Activated CD4-positive, CD25-positive, alpha-beta regulatory T cell treated with anti-CD3 and anti-CD28 coated beads, Interleukin-2, amount 50 U/mL, for 16 hours (primary cell): ENCODE results near the gene ZNF850.
"Not testable (repeated sequence)": the region's sequence is repeated elsewhere in the genome, so short reads cannot be mapped to it uniquely, and the experiment has no call there.

Experiments
- DNase-seq: peaks from one replicate; pipeline ENCODE4 v3.0.0-alpha.2; 2020; ENCODE audit warnings: low read depth, low spot score

The ZNF850 gene

DNA sequence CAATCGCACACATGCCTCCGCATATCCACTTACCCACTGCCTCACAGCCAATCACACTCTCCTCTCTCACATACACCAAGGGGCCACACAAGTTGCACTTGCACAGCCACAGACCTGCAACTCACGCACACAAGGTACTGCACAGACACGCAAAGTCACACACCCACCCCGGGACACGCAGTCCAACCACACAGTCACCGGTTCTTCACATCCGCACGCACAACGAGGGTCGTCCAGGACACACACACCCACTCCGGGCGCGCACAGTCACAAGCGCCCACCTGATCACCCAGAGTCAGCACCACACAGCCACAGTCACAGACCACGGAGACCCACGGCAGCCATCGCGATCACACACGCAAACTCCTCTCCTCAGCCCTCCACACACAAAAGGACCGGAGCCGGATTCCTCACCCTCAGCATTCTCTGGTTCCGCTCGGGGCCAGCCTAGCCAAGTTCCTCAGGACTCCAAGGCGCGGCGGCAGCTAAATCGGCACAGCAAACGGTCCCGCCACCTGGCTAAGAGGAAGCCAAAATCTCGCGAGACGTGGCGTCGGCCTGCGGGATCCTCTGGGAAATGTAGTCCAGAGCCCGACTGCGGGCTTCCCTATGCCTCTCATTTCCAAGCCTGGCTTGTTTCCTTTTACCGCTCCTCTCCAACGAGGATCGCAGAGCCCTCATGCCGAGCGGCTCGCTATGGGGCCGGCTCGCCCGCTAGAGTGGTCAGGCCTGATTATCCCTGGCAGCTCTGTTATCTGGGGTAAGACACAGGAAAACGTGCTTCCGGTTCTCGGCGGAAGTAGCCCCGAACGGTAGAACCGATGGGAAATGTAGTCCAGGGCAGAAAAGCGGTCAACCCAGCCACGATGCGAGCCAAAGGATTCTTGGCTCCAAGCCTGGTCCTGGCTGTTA is at the start of gene ZNF850:
Gene ZNF850, minus strand, starts transcription at position 497 of the 912 bp plus-strand sequence. CDS start 10,201 bp downstream, outside the sequence.
- peak; percentile 85 for DNase-seq

DNA sequence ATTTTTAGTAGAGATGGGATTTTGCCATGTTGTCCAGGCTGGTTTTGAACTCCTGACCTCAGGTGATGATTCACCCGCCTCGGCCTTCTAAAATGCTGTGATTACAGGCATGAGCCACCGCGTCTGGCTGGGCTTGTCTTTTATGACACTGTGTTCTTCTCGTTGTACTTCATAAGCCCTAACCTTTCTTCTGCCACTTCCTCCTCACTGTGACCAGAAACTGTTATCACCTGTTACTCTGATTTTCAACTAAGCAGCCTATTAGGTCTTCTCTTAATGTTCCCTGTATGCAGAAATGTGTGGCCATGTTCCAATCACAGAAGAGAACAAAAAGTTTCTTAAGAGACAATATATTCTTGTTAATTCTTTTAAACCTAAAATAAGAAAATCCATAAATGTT is 49.2 kb upstream of the ZNF850 start:
- DNase-seq = no peak

DNA sequence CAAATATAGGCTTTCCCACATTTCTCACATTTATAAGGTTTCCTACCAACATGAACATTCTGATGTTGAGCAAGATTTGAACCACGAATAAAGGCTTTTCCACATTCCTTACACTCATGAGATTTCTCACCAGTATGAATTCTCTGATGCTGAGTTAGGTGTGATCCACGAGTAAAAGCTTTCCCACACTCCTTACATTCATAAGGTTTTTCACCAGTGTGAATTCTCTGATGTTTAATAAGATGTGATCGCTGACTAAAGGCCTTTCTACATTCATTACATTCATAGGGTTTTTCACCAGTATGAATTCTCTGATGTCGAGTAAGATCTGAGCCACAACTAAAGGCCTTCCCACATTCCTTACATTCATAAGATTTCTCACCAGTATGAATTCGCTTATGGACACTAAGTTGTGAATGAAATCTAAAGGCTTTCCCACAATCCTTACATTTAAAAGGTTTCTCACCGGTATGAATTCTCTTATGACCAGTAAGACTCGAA is 46.6 kb upstream of the ZNF850 start:
- no peak for DNase-seq

DNA sequence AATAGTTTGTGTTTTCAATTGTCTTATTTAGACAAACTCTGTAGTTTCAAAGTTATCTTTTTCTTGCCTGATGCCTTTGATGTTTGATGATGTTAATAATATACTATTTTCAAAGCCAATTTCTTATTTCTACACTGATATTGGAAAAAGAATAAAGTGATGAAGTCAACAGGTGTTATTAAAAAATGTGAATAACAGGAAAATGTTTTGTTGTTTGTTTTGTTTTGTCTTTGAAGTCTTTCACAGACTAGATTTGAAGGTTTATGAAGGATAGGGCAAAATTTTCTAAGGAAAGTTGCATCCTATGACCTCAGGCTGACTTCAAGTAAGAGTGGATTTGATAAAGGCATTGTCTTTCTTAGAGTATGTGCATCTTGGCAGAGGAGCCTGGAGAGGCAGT is 34.4 kb upstream of the ZNF850 start:
- DNase-seq = no peak

DNA sequence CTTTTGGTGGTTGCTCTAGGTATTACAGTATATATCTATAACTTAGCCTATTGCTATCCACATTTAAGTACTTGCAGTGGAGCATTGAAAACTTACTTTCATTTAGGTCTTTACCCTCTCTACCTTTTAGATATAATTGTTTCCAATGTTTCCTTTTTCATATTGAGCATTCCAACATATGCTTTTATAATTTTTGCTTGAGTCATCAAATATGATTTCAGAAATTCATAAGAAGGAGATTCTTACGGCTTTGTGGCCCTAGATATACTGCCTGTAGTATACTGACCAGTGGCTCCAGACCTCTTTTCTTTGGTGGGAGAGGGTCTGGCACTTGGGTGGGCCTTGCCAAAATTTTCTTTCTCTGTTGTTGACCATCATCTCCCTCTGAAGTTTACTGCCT is 32.8 kb upstream of the ZNF850 start:
- no peak for DNase-seq

DNA sequence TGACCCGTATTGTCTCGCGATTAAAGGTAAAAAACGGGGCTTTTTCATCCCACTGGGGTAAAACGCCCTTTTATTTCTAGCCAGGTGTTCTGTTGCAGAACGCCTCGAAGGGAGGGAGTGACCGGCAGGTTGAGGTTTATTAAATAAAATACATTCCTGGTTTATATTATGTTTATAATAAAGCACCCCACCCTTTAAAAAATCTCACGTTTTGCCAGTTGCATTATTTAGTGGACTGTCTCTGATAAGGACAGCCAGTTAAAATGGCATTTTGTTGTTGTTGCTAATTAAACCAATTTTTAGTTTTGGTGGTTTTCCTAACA is 25.1 kb upstream of the ZNF850 start:
- no peak for DNase-seq

DNA sequence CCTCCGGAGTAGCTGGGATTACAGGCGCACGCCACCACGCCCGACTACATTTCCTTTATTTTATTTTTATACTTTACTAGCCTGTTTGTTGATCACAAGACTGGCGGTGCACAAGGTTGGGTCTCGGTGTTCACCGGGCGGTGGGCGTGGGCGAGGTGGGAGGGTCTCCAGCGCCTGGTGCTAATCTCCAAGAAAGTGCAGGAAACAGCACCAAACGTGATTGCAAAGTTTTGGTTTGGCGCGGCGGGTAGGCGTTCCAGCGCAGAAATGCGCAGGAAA is 24.0 kb upstream of the ZNF850 start:
- no peak for DNase-seq

DNA sequence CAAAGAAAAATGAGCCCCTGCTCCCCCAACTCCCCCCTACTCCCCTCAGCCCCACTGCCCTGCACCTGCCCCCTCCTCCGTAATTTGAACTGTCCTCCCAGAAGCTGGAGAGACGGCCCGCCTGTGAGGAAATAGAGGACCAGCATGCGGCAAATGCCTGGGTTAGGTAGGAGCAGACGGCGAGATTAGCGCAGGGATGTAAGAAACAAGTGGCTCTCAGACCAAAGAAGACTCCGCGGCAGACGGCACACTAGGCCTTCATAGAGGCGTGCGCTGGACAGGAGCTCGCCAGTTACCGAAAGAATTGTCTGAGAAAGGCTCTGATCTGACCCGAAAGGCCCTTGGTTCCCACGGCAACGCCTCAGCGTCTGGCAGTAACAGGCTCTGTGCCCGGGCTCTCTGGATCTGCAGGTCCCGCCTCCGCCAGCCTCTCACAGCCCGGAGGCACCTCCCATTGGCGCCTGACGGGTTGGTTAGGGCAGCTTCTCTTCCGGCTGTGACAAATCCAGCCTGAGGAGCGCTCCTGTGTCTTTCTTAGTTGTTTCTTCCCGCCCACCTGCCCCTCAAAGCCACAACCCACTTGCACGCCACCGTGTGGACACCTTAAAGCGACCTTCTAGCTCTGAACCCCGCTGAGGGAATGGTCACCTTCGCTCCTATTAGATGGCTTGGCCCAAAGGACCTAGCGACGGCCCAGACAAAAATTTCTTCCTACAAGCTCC is 19.0 kb upstream of the ZNF850 start:
- not testable (repeated sequence) for DNase-seq

DNA sequence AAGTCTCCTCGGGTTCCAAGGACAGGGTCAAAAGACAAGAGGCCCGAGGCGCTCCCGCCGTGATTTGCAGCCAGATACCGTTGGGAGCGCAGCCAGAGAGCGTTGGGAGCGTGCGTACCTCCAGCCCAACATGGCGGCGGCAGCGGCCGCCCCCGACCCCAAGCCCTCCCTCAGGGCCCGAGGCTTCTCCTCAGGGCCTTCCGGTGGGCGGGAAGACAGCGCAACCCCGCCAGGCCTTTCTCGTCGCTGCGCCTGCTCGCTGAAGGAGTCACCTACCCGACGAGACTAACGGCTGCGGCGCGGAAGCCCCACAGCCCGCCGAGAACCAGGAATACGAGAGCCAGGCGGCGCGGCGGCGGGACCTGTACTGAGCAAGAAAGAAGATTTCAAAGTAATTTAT is 3.2 kb upstream of the ZNF850 start:
- DNase-seq = no peak

DNA sequence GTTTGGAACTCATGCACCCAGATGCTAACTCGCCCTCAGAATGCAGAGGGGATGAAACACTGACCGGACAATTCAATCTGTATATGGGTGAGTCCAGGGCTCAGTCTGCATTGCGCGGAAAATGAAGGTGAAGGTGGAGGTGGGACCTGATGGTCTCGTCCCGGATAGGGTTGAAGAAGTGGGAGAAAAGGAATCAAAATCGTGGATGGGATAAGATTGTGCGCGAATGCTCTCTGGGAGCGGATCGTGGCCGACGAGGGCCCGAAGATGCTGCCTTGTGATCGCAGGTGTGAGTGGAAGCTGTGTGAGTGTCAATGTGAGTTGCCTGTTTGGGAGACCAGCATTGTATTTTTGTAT is 594 bp upstream of the ZNF850 start:
- DNase-seq = no peak

DNA sequence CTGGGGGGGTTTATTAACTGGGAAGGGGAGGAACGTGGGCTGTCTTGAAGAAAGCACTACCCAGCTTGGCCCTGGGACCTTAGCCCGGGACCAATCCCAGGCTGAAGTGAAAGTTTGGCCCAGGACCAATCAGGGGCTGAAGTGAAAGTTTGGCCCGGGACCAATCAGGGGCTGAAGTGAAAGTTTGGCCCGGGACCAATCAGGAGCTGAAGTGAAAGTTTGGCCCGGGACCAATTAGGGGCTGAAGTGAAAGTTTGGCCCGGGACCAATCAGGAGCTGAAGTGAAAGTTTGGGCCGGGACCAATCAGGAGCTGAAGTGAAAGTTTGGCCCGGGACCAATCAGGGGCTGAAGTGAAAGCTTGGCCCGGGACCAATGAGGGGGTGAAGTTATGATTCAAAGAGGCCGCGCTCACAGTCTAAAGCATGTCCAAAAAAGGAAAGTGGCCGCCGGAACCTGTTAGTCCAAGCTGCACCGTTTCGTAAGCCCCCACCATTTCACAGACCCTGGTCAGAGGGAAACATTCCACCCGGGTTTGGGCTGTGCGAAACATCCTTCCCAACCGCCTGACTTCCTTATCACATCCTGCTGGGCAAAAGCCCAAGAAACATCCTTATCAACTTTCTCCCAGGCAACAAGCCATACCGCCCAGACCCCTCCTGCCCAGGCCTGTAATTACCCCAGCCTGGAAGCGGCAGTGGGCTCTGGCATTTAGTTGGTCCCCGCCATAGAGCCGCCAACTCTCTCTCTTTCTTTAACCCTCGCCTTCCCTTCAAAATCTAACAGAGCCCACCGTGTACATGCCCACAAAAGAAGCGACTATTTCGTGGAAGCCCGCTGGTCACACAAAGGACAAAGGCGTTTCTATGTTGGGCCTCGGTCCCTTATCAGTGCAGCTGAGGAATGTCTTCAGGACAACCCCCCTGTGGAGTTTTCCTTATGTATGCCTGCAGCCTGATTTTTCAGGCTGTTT is 1.1 kb downstream of the ZNF850 start:
- no peak for DNase-seq

DNA sequence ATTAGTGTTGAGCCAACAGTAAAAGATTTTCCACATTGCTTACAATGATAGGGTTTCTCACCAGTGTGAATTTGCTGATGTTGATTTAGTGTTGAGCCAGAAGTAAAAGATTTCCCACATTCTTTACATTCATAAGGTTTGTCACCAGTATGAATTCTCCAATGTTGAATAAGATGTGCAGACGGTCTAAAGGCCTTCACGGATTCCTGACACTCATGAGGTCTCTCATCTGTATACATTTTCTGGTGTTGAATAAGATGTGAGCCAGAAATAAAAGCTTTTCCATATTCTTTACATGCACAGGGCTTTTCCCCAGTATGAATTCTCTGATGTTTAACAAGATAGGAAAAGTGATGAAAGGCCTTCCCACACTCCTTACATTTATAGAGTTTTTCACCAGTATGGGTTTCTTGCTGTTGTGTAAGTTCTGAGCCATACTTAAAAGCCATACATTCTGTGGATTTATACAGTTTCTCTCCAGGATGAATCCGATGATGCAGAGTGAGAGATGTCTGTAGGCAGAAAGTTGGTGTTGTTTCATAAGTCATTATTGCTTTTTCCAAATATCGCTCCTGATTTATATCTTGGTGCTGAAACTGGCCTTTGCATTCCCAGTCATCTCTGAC is 22.4 kb downstream of the ZNF850 start:
- no peak for DNase-seq

DNA sequence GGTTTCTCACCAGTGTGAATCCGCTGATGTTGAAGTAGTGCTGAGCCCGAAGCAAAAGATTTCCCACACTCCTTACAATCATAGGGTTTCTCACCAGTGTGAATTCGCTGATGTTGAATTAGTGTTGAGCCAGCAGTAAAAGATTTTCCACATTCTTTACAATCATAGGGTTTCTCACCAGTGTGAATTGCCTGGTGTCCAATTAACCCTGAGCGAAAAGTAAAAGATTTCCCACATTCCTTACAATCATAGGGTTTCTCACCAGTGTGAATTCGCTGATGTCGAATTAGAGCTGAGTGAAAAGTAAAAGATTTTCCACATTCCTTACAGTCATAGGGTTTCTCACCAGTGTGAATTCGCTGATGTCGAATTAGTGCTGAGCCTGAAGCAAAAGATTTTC is 23.0 kb downstream of the ZNF850 start:
- not testable (repeated sequence) for DNase-seq

DNA sequence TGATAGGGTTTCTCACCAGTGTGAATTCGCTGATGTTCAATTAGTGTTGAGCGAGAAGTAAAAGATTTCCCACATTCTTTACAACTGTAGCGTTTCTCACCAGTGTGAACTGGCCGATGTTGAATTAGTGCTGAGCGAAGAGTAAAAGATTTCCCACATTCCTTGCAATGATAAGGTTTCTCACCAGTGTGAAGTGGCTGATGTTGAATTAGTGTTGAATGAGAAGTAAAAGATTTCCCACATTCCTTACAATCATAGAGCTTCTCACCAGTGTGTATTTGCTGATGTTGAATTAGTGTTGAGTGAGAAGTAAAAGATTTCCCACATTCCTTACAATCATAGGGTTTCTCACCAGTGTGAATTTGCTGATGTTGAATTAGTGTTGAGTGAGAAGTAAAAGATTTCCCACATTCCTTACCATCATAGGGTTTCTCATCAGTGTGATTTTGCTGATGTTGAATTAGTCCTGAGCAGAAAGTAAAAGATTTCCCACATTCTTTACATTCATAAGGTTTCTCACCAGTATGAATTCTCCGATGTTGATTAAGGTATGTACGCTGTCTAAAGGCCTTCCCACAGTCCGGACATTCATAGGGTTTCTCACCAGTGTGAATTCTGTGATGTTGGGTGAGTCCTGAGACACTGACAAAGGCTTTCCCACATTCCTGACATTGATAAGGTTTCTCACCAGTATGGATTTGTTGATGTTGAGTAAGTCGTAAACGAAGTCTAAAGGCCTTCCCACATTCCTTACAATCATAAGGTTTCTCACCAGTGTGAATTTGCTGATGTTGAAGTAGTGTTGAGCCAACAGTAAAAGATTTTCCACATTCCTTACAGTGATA is 24.0 kb downstream of the ZNF850 start:
- DNase-seq = no peak

DNA sequence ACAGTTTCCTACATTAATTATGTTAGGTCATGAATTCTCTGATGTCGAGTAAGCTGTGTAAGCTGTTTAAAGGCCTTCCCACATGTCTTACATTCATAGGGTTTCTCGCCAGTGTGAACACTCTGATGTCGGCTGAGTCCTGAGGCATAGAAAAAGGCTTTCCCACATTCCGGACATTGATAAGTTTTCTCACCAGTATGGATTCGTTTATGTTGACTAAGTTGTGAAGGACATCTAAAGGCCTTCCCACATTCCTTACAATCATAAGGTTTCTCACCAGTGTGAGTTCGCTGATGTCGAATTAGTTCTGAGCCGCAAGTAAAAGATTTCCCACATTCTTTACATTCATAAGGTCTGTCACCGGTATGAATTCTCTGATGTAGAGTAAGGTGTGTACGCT is 24.9 kb downstream of the ZNF850 start:
- DNase-seq = no peak

DNA sequence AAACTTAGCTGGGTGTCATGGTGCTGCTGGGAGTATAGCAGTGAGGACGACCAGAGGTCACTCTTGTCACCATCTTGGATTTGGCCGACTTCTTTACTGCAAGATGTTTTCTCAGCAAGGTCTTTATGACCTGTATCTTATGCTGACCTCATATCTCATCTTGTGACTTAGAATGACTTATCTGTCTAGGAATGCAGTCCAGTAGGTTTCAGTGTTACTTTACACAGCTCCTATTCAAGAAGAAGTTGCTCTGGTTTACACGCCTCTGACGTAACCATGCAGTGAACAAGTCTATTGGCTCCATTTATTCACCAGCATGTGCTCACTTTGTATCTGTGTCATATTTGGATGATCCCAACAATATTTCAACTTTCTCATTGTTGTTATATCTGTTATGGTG is 26.7 kb downstream of the ZNF850 start:
- DNase-seq = no peak

DNA sequence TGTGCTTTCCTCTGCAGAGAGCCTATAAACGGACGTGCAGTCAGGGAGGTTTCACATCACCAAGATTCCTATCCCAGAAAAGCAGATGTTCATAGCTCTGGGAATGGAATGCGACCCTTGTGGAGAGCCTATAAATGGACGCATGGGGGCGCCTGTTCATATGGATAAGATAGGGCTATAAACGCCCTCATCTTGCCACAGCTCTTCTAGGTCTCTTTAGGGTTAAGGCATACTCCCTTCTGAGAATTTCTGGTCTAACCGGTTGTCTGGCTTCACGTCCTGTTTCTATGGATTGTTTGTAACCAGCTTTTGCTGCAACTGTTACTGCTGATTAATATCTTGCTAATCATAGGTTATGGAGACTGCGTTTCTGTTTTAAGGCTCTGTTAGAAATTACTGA is 36.4 kb downstream of the ZNF850 start:
- not testable (repeated sequence) for DNase-seq

DNA sequence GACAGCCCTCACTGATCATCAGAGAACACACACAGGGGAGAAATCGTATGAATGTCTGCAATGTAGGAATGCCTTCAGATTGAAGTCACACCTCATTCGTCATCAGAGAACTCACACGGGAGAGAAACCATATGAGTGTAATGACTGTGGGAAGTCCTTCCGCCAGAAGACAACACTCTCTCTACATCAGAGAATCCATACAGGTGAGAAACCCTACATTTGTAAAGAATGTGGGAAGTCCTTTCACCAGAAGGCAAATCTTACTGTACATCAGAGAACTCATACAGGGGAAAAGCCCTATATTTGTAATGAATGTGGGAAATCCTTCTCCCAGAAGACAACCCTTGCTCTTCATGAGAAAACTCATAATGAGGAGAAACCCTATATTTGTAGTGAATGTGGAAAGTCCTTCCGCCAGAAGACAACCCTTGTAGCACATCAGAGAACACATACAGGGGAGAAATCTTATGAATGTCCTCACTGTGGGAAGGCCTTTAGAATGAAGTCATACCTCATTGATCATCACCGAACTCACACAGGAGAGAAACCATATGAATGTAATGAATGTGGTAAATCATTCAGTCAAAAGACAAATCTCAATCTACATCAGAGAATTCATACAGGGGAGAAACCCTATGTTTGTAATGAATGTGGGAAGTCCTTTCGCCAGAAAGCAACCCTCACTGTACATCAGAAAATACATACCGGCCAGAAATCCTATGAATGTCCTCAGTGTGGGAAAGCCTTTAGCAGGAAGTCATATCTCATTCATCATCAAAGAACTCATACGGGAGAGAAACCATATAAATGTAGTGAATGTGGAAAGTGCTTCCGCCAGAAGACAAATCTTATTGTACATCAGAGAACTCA is 52.7 kb downstream of the ZNF850 start:
- DNase-seq = no peak

DNA sequence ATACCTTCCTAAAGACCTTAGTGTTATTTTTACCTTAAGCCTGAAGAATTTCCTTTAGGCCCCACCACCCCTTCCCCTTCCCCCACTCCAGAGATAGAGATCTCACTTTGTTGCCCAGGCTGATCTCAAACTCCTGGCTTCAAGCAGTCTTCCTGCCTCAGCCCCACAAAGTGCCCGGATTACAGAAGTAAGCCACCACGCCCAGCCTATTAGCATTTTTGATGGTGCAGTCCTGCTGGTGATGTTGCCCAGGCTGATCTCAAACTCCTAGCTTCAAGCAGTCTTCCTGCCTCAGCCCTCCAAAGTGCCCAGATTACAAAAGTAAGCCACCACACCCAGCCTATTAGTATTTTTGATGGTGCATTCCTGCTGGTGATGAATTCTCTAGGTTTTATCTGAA is 63.2 kb downstream of the ZNF850 start:
- no peak for DNase-seq

DNA sequence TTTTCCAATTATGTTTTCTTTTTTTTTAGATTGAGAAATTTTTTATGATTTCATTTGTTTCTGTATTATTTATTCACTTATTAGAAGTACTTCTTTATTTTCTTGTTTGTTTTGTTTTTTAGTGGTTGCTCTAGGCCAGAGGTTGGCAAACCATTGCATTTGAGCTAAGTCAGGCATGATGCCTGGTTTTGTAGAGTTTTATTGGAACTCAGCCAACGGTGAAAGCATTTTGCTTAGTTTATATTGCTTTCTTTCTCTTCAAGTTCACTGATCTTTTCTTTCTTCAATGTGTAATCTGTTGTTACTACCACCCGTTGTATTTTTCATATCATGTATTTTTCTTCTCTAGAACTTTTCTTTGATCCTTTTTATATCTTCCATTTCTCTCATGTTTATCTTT is 65.5 kb downstream of the ZNF850 start:
- DNase-seq = no peak
